GM12878 (cell line): ENCODE results near the gene NECAB2. TPM values are rescaled to one million over a fixed set of nuclear protein-coding genes. Genes with fewer than 3 reads are reported as not detected.

Experiments
- ATAC-seq: fragments of 200-7000 bp; cut with Tn5 transposase; 3 replicates; pipeline ENCODE4 v1.9.1; 2020; ENCODE audit warnings: mild to moderate bottlenecking, moderate library complexity
- BruUV-seq: library from RNA; stranded (reverse); fragments of 400-500 nt; replicated peaks from 2 replicates; lab custom pipeline; 2021; lab: Mats Ljungman, UMichigan
- CTCF ChIA-PET: fragments of 300-600 bp; sonication (Branson Sonifier 250); formaldehyde crosslinking; extraction: SDS; loops from one replicate; lab custom pipeline; 2021; ENCODE audit warnings: inconsistent platforms; lab: Yijun Ruan, JAX
- POLR2A ChIA-PET: fragments of 350-600 bp; formaldehyde crosslinking; extraction: SDS; loops from one replicate; lab custom pipeline; 2021; ENCODE audit warnings: inconsistent platforms; lab: Charles Lee
- RAD21 ChIA-PET: fragments of 300-600 bp; sonication (Branson Sonifier 250); formaldehyde crosslinking; loops from one replicate; lab custom pipeline; 2023; ENCODE audit warnings: antibody characterized with exemption; ENCODE audit not compliant: unreplicated experiment; lab: Charles Lee
- SMC1A ChIA-PET: fragments of 300-600 bp; sonication (Branson Sonifier 250); formaldehyde crosslinking; loops from one replicate; lab custom pipeline; 2023; ENCODE audit not compliant: unreplicated experiment, uncharacterized antibody; lab: Charles Lee
- DNase-seq: peaks from one replicate; pipeline ENCODE4 v3.0.0-alpha.2; 2011; ENCODE audit warnings: low read depth, low spot score
- FAIRE-seq: peaks from 3 replicates; lab custom pipeline; 2011; peaks lifted over from hg19 to GRCh38; lab: Jason Lieb, UNC
- H2AFZ ChIP-seq: 2 replicates; pipeline ENCODE4 v1.6.0; 2011; ENCODE audit warnings: low read depth, low read length, control low read depth; ENCODE audit not compliant: control insufficient read depth
- H3K27ac ChIP-seq: 2 replicates; pipeline ENCODE4 v1.5.1; 2011; ENCODE audit warnings: control low read depth; ENCODE audit not compliant: control insufficient read depth, insufficient read depth
- H3K27me3 ChIP-seq, 2 experiments: replicated peaks in 1 of 2; 2 replicates each; pipeline versions ENCODE4 v1.6.0 to v1.6.1; 2011; ENCODE audit warnings: low read length in 1 of 2; ENCODE audit not compliant: control insufficient read depth in 2 of 2, insufficient read depth in 2 of 2
- H3K36me3 ChIP-seq, 2 experiments: 2 replicates each; pipeline ENCODE4 v1.5.1; 2011; ENCODE audit warnings: low read length in 1 of 2; ENCODE audit not compliant: control insufficient read depth in 2 of 2, insufficient read depth in 2 of 2
- H3K4me1 ChIP-seq: 2 replicates; pipeline ENCODE4 v1.6.1; 2011; ENCODE audit warnings: mild to moderate bottlenecking, low read length, moderate library complexity, mixed read lengths; ENCODE audit not compliant: control insufficient read depth, insufficient read depth
- H3K4me2 ChIP-seq: 2 replicates; pipeline ENCODE4 v1.6.0; 2011; ENCODE audit warnings: control low read depth; ENCODE audit not compliant: control insufficient read depth, insufficient read depth
- H3K4me3 ChIP-seq: fragments of 200-600 bp; sonication (generic); 2 replicates; pipeline ENCODE4 v1.5.1; 2016
- H3K79me2 ChIP-seq: 2 replicates; pipeline ENCODE4 v1.6.0; 2011; ENCODE audit warnings: low read length; ENCODE audit not compliant: control insufficient read depth, insufficient read depth
- H3K9ac ChIP-seq: 2 replicates; pipeline ENCODE4 v1.8.0; 2011; ENCODE audit warnings: low read length, control low read depth, mixed read lengths; ENCODE audit not compliant: control insufficient read depth, insufficient read depth
- H3K9me3 ChIP-seq: replicated peaks from 3 replicates; pipeline ENCODE4 v1.5.1; 2011; ENCODE audit warnings: mild to moderate bottlenecking, low read length; ENCODE audit not compliant: control insufficient read depth, insufficient read depth
- H4K20me1 ChIP-seq: 2 replicates; pipeline ENCODE4 v1.6.0; 2011; ENCODE audit not compliant: control insufficient read depth, insufficient read depth
- NFYB ChIP-seq: IDR thresholded peaks from 2 replicates; pipeline ENCODE4 v1.6.1; 2011; ENCODE audit warnings: low read depth, mild to moderate bottlenecking, low read length, improper control_type of control experiment, moderate library complexity; ENCODE audit not compliant: insufficient read depth
- RB1 ChIP-seq: fragments of 450-650 bp; formaldehyde crosslinking; IDR thresholded peaks from 2 replicates; pipeline ENCODE4 v1.6.1; 2017; ENCODE audit warnings: mild to moderate bottlenecking, borderline replicate concordance
- SMAD1 ChIP-seq: fragments of 450-650 bp; IDR thresholded peaks from 2 replicates; pipeline ENCODE4 v1.6.1; 2018; ENCODE audit warnings: mild to moderate bottlenecking, low read depth; ENCODE audit not compliant: partially characterized antibody
- SMARCA5 ChIP-seq: fragments of 450-650 bp; IDR thresholded peaks from 2 replicates; pipeline ENCODE4 v1.6.1; 2017; ENCODE audit warnings: mild to moderate bottlenecking
- STAT1 ChIP-seq: fragments of 450-650 bp; conservative IDR thresholded peaks from 2 replicates; pipeline ENCODE4 v1.6.1; 2014; ENCODE audit warnings: antibody characterized with exemption, mild to moderate bottlenecking
- TBL1XR1 ChIP-seq: IDR thresholded peaks from 2 replicates; pipeline ENCODE4 v1.6.1; 2012; ENCODE audit warnings: low read depth, low read length, improper control_type of control experiment
- WGBS: methylation state at CpG from one replicate; pipeline ENCODE4 v1.1.6; 2016; ENCODE audit warnings: low lambda C conversion rate; ENCODE audit not compliant: insufficient replicate concordance, insufficient coverage; ENCODE audit errors: missing lambda C conversion rate; 5-methylcytosine and 5-hydroxymethylcytosine counted together
- in situ Hi-C: fragments of 300-500 bp; cut with MboI; formaldehyde crosslinking; loops from 9 replicates; pipeline ENCODE4 v1.14.3; 2018; ENCODE audit warnings: mixed read lengths
- intact Hi-C: fragments of 100-400 bp; cut with micrococcal nuclease; formaldehyde crosslinking; loops from one replicate; pipeline ENCODE4 v1.14.2; 2022; ENCODE audit not compliant: unreplicated experiment
- polyA plus RNA-seq, 11 experiments: library from polyadenylated mRNA; depleted of rRNA in 4 of 11; unstranded in 6 of 11; stranded (reverse) in 5 of 11; fragments of >200 nt; fragmentation: Nextera tagmentation in 4 of 11; fragmentation: Illumina TruSeq in 1 of 11; extraction: Ambion mirVana in 4 of 11; extraction: Trizol in 1 of 11; gene quantifications; 1 replicate in 1 of 11; 2 replicates in 10 of 11; pipeline versions ENCODE4 v1.2.1 to v1.2.3, GENCODE V29; 2011 to 2016; ENCODE audit warnings: inconsistent platforms in 2 of 11, missing spikeins in 2 of 11, low read depth in 1 of 11
- total RNA-seq, 4 experiments: library from RNA; depleted of rRNA in 3 of 4; stranded (reverse); fragments of >200 nt in 3 of 4; fragmentation: Illumina TruSeq in 1 of 4; extraction: Trizol in 1 of 4; gene quantifications; 2 replicates each; pipeline versions ENCODE4 v1.2.1 to v1.2.3, GENCODE V29; 2013 to 2021
- TF ChIP-seq, protein P1 (sequence below): IDR thresholded peaks from 2 replicates; pipeline ENCODE4 v1.6.1; 2011; ENCODE audit warnings: low read depth, mild to moderate bottlenecking, low read length, moderate library complexity, borderline replicate concordance; ENCODE audit errors: extremely low read depth
- TF ChIP-seq, protein P2 (sequence below): IDR thresholded peaks from 2 replicates; pipeline ENCODE4 v1.6.1; 2012; ENCODE audit warnings: low read depth, low read length, improper control_type of control experiment

The NECAB2 gene
- total and polyA plus RNA-seq, 10 of the 15 experiments (the other 5 are each of a cell fraction or from before 2014, with no cell fraction given) = not detected

DNA sequence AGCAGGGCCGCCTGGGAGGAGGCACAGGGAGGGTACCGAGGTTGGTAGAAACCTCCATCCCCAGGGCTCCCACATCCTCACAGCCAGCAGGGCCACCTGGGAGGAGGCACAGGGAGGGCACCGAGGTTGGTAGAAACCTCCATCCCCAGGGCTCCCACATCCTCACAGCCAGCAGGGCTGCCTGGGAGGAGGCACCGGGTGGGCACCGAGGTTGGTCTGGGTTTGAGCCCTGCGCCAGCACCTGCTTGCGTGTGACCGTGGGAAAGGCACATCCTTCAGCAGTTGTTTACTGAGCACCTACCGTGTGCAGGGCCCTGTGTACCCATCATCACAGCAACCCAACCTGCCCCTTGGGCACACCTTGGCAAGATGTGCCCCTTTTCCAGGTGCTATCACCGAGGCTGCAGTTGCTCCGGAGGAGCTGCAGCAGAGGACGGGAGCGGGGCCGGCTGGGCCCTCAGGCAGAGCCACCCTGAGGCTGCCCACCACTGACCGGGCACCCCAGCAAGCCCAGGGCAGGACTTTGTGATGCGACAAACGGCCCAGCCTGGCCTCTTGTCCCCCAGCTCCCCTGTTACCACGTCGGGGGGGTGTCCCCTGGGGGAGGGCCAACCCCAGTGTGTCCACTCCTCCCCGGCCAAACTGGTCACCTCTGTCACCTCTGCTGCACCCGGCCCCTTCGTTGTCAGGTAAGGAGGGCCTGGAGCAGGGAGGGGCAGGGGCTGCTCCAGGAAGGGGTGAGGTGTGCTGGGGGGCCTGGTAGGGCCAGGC, 37.1 kb upstream of the NECAB2 start:
- BruUV-seq = no TSS peak
- DNase-seq = no peak
- Histone ChIP-seq H2AFZ (no peak overlapping the region), H3K9me3 (no peaks in the 10 kb centered on the region), H3K4me1 (no peaks in the 10 kb centered on the region), H3K27me3 (no peaks in the 10 kb centered on the region), H3K36me3 (no peaks in the 10 kb centered on the region), H3K4me2 (no peak overlapping the region), H3K27ac (no peak overlapping the region), H3K79me2 (no peaks in the 10 kb centered on the region), H3K9ac (no peak overlapping the region), H4K20me1 (no peaks in the 10 kb centered on the region), H3K4me3 (no peak overlapping the region)
- intact Hi-C loops (no loop called here), in situ Hi-C loops (no loop called here)
- CTCF ChIA-PET = no interaction called here
- TF ChIP-seq, protein P1, sequence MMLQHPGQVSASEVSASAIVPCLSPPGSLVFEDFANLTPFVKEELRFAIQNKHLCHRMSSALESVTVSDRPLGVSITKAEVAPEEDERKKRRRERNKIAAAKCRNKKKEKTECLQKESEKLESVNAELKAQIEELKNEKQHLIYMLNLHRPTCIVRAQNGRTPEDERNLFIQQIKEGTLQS = no peak
- no peak for TF ChIP-seq TBL1XR1
- TF ChIP-seq SMARCA5 = no peak
- TF ChIP-seq NFYB = no peak
- TF ChIP-seq STAT1 = no peak
- TF ChIP-seq, protein P2, sequence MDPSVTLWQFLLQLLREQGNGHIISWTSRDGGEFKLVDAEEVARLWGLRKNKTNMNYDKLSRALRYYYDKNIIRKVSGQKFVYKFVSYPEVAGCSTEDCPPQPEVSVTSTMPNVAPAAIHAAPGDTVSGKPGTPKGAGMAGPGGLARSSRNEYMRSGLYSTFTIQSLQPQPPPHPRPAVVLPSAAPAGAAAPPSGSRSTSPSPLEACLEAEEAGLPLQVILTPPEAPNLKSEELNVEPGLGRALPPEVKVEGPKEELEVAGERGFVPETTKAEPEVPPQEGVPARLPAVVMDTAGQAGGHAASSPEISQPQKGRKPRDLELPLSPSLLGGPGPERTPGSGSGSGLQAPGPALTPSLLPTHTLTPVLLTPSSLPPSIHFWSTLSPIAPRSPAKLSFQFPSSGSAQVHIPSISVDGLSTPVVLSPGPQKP = no peak
- TF ChIP-seq RB1 = no peak
- no peak for TF ChIP-seq SMAD1
- ATAC-seq = no peak
- SMC1A ChIA-PET = no interaction called here
- WGBS = 66% methylated on average over 22 of the region's 22 CpGs
- RAD21 ChIA-PET = no interaction called here
- no peak for FAIRE-seq
- POLR2A ChIA-PET = no interaction called here
